Hepatocyte (in vitro differentiated cells): ENCODE measurements around the gene ATAD2B.

Experiments
- CTCF ChIP-seq: fragments of 200-600 bp; sonication (generic); IDR thresholded peaks from 2 replicates; pipeline ENCODE4 v1.5.1; 2016; ENCODE audit warnings: antibody characterized with exemption, mild to moderate bottlenecking; ENCODE audit not compliant: poor library complexity
- EZH2 ChIP-seq: fragments of 200-600 bp; sonication (generic); IDR thresholded peaks from 2 replicates; pipeline ENCODE4 v1.6.1; 2016; ENCODE audit warnings: antibody characterized with exemption, mild to moderate bottlenecking, borderline replicate concordance
- EZH2phosphoT487 ChIP-seq: fragments of 200-600 bp; sonication (generic); IDR thresholded peaks from one replicate; pipeline ENCODE4 v1.6.1; 2018; ENCODE audit warnings: antibody characterized with exemption, mild to moderate bottlenecking, low read depth, moderate library complexity; ENCODE audit not compliant: unreplicated experiment, severe bottlenecking

- TF ChIP-seq CTCF (no peak), EZH2 (no peak), EZH2phosphoT487 (no peak)
These were observed 88.3 kb downstream of the ATAD2B start for GRCh38 chr2:23838581-23838980.
